GM12878 (cell line): Measurements from ENCODE around the gene TAF3.

Experiments
- CHD4 ChIP-seq: fragments of 200-600 bp; sonication (generic); IDR thresholded peaks from 2 replicates; pipeline ENCODE4 v1.6.1; 2016; ENCODE audit warnings: mild to moderate bottlenecking
- EP300 ChIP-seq, 2 experiments: fragments of 150-350 bp in 1 of 2; IDR thresholded peaks; 2 replicates each; pipeline ENCODE4 v1.6.1; 2011 to 2012; ENCODE audit warnings: low read depth in 2 of 2, low read length in 2 of 2, borderline replicate concordance in 1 of 2, improper control_type of control experiment in 1 of 2, inconsistent platforms in 1 of 2; ENCODE audit not compliant: control insufficient read depth in 1 of 2
- EZH2 ChIP-seq: IDR thresholded peaks from 2 replicates; pipeline ENCODE4 v1.6.1; 2012; ENCODE audit warnings: low read depth, mild to moderate bottlenecking, control low read depth, inconsistent platforms, low read length, borderline replicate concordance; ENCODE audit not compliant: control insufficient read depth
- POLR2A ChIP-seq: IDR thresholded peaks from 2 replicates; pipeline ENCODE4 v1.6.1; 2011; ENCODE audit warnings: low read depth, mild to moderate bottlenecking, low read length
- REST ChIP-seq: IDR thresholded peaks from 2 replicates; pipeline ENCODE4 v1.6.1; 2012; ENCODE audit warnings: mild to moderate bottlenecking, low read depth, low read length
- SMC3 ChIP-seq: IDR thresholded peaks from 2 replicates; pipeline ENCODE4 v1.6.1; 2011; ENCODE audit warnings: low read length, improper control_type of control experiment, borderline replicate concordance
- ZSCAN29 ChIP-seq: fragments of 450-650 bp; IDR thresholded peaks from 2 replicates; pipeline ENCODE4 v1.6.1; 2017; ENCODE audit warnings: mild to moderate bottlenecking, moderate library complexity
- TF ChIP-seq, protein P1 (sequence below), 3 experiments: IDR thresholded peaks in 2 of 3; conservative IDR thresholded peaks in 1 of 3; 2 replicates each; pipeline ENCODE4 v1.5.1; 2011; ENCODE audit warnings: low read depth in 3 of 3, low read length in 3 of 3, mild to moderate bottlenecking in 3 of 3, control low read depth in 2 of 3, moderate library complexity in 2 of 3, inconsistent platforms in 1 of 3, mixed read lengths in 1 of 3; ENCODE audit not compliant: control insufficient read depth in 2 of 3, insufficient read depth in 1 of 3; ENCODE audit errors: extremely low read depth in 1 of 3
- TF ChIP-seq, protein P2 (sequence below): IDR thresholded peaks from 2 replicates; pipeline ENCODE4 v1.6.1; 2012; ENCODE audit warnings: improper control_type of control experiment, low read depth, low read length; ENCODE audit not compliant: insufficient replicate concordance

DNA sequence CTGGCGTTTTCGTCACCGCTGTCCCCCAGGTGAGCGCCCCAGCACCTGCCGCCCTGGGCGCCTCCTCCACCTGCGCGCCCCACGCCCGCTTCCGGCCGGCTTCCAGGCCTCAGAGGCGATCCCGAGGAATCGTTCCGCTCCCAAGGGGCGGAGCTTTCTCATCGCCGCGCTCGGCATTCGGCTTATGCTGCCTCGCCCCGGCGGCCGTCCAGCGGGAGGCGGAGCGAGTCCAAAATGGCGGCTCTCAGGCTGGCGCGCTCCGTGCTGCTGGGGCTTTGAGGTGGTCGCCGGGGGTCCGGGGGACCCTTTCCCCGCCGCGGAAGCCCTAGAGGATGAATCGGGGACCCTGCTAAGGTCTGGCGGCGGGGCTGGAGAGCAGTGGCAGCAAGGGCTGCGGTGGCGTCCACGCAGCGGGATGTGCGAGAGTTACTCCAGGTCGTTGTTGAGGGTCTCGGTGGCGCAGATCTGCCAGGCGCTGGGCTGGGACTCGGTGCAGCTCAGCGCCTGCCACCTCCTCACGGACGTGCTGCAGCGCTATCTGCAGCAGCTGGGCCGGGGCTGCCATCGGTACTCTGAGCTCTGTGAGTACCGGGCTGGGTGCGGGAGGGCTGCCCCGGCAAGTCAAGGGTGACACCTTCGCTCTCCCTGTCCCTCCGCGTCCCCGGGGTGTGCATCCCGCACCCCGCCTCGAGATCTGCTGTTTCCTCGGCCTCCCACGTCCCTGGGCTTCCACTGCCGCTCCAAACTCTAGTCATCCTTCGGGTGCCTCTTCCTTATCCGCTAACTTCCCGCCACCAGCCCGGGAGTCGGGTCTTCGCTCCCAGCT lies at the start of gene TAF3:
- TF ChIP-seq, protein P1, sequence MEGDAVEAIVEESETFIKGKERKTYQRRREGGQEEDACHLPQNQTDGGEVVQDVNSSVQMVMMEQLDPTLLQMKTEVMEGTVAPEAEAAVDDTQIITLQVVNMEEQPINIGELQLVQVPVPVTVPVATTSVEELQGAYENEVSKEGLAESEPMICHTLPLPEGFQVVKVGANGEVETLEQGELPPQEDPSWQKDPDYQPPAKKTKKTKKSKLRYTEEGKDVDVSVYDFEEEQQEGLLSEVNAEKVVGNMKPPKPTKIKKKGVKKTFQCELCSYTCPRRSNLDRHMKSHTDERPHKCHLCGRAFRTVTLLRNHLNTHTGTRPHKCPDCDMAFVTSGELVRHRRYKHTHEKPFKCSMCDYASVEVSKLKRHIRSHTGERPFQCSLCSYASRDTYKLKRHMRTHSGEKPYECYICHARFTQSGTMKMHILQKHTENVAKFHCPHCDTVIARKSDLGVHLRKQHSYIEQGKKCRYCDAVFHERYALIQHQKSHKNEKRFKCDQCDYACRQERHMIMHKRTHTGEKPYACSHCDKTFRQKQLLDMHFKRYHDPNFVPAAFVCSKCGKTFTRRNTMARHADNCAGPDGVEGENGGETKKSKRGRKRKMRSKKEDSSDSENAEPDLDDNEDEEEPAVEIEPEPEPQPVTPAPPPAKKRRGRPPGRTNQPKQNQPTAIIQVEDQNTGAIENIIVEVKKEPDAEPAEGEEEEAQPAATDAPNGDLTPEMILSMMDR (IDR thresholded peaks at IDR 0.05 in 2 of 3, conservative IDR thresholded peaks at IDR 0.05 in 1 of 3; ENCODE audit: control insufficient read depth in 2 of 3, extremely low read depth in 1 of 3, insufficient read depth in 1 of 3, low read depth in 3 of 3, low read length in 3 of 3), result no peak
- no peak for TF ChIP-seq EZH2
- peak; percentile 5; the same call in 1 of the 2 replicates for TF ChIP-seq SMC3
- TF ChIP-seq, protein P2, sequence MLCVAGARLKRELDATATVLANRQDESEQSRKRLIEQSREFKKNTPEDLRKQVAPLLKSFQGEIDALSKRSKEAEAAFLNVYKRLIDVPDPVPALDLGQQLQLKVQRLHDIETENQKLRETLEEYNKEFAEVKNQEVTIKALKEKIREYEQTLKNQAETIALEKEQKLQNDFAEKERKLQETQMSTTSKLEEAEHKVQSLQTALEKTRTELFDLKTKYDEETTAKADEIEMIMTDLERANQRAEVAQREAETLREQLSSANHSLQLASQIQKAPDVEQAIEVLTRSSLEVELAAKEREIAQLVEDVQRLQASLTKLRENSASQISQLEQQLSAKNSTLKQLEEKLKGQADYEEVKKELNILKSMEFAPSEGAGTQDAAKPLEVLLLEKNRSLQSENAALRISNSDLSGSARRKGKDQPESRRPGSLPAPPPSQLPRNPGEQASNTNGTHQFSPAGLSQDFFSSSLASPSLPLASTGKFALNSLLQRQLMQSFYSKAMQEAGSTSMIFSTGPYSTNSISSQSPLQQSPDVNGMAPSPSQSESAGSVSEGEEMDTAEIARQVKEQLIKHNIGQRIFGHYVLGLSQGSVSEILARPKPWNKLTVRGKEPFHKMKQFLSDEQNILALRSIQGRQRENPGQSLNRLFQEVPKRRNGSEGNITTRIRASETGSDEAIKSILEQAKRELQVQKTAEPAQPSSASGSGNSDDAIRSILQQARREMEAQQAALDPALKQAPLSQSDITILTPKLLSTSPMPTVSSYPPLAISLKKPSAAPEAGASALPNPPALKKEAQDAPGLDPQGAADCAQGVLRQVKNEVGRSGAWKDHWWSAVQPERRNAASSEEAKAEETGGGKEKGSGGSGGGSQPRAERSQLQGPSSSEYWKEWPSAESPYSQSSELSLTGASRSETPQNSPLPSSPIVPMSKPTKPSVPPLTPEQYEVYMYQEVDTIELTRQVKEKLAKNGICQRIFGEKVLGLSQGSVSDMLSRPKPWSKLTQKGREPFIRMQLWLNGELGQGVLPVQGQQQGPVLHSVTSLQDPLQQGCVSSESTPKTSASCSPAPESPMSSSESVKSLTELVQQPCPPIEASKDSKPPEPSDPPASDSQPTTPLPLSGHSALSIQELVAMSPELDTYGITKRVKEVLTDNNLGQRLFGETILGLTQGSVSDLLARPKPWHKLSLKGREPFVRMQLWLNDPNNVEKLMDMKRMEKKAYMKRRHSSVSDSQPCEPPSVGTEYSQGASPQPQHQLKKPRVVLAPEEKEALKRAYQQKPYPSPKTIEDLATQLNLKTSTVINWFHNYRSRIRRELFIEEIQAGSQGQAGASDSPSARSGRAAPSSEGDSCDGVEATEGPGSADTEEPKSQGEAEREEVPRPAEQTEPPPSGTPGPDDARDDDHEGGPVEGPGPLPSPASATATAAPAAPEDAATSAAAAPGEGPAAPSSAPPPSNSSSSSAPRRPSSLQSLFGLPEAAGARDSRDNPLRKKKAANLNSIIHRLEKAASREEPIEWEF, result peak; percentile 94
- TF ChIP-seq EP300 (IDR thresholded peaks at IDR 0.05; ENCODE audit: borderline replicate concordance in 1 of 2, control insufficient read depth in 1 of 2, low read depth in 2 of 2, low read length in 2 of 2), result no peak
- no peak for TF ChIP-seq CHD4
- no peak for TF ChIP-seq ZSCAN29
- TF ChIP-seq REST, result no peak
- TF ChIP-seq POLR2A, result peak; percentile 97
